H1 (cell line): ENCODE data around the gene ACTN4. TPM values are rescaled to one million over a fixed set of nuclear protein-coding genes. Genes with fewer than 3 reads are reported as not detected.

Experiments
- CTCF ChIA-PET: fragments of 300-600 bp; sonication (Branson Sonifier 250); formaldehyde crosslinking; loops from one replicate; lab custom pipeline; 2021; ENCODE audit not compliant: partially characterized antibody; lab: Charles Lee
- POLR2A ChIA-PET: fragments of 300-600 bp; sonication (Branson Sonifier 250); formaldehyde crosslinking; loops from one replicate; lab custom pipeline; 2021; ENCODE audit warnings: inconsistent platforms; ENCODE audit not compliant: partially characterized antibody; lab: Charles Lee
- DNase-seq, 2 experiments: peaks; one replicate each; pipeline versions ENCODE4 v3.0.0 to v3.0.0-alpha.2; 2010 to 2022; ENCODE audit warnings: low spot score in 2 of 2, low read depth in 1 of 2, mixed read lengths in 1 of 2
- FAIRE-seq: peaks from 2 replicates; lab custom pipeline; 2011; peaks lifted over from hg19 to GRCh38; lab: Jason Lieb, UNC
- H2AFZ ChIP-seq: 2 replicates; pipeline ENCODE4 v1.8.1; 2012; ENCODE audit warnings: low read length, inconsistent platforms
- H2AK5ac ChIP-seq: 2 replicates; pipeline ENCODE4 v1.6.1; 2013; ENCODE audit warnings: low read depth, low read length
- H2BK120ac ChIP-seq: replicated peaks from 2 replicates; pipeline ENCODE3; 2013; ENCODE audit warnings: low read depth, low read length, inconsistent platforms
- H2BK12ac ChIP-seq: 2 replicates; pipeline ENCODE4 v1.6.1; 2013; ENCODE audit warnings: low read depth, low read length
- H2BK15ac ChIP-seq: 2 replicates; pipeline ENCODE4 v1.6.1; 2013; ENCODE audit warnings: low read length
- H2BK20ac ChIP-seq: 2 replicates; pipeline ENCODE4 v1.6.1; 2013; ENCODE audit warnings: low read length
- H2BK5ac ChIP-seq: 2 replicates; pipeline ENCODE4 v1.6.1; 2013; ENCODE audit warnings: low read depth, low read length
- H3K14ac ChIP-seq: 2 replicates; pipeline ENCODE4 v1.6.1; 2013; ENCODE audit warnings: inconsistent platforms; ENCODE audit not compliant: insufficient read length
- H3K18ac ChIP-seq: 2 replicates; pipeline ENCODE4 v1.6.1; 2013; ENCODE audit warnings: low read length; ENCODE audit errors: extremely low read depth
- H3K23ac ChIP-seq: 2 replicates; pipeline ENCODE4 v1.6.1; 2013; ENCODE audit warnings: inconsistent platforms; ENCODE audit not compliant: insufficient read length
- H3K23me2 ChIP-seq: 2 replicates; pipeline ENCODE4 v1.6.1; 2013; ENCODE audit warnings: low read depth, low read length
- H3K27ac ChIP-seq: 2 replicates; pipeline ENCODE4 v1.6.1; 2011; ENCODE audit warnings: low read depth, low read length, inconsistent platforms
- H3K27me3 ChIP-seq, 4 experiments: replicated peaks in 1 of 4; 1 replicate in 1 of 4; 2 replicates in 3 of 4; pipeline versions ENCODE4 v1.6.1 to v1.8.1; 2011 to 2013; ENCODE audit warnings: low read length in 3 of 4, mild to moderate bottlenecking in 3 of 4, inconsistent platforms in 2 of 4, mixed read lengths in 2 of 4, moderate library complexity in 1 of 4; ENCODE audit not compliant: control insufficient read depth in 3 of 4, insufficient read depth in 3 of 4; ENCODE audit errors: extremely low read depth in 1 of 4
- H3K36me3 ChIP-seq, 4 experiments: 2 replicates each; pipeline versions ENCODE4 v1.6.1 to v1.8.1; 2011 to 2013; ENCODE audit warnings: mild to moderate bottlenecking in 4 of 4, low read length in 3 of 4, moderate library complexity in 2 of 4, control low read depth in 1 of 4, inconsistent platforms in 1 of 4; ENCODE audit not compliant: insufficient read depth in 4 of 4, control insufficient read depth in 2 of 4
- H3K4ac ChIP-seq: replicated peaks from 2 replicates; pipeline ENCODE3; 2013; ENCODE audit warnings: low read length, low read depth, mixed read lengths, inconsistent platforms; ENCODE audit not compliant: insufficient read length
- H3K4me1 ChIP-seq, 4 experiments: replicated peaks in 1 of 4; 1 replicate in 1 of 4; 2 replicates in 3 of 4; pipeline versions ENCODE4 v1.6.1 to v1.8.1; 2011 to 2013; ENCODE audit warnings: low read length in 3 of 4, inconsistent platforms in 2 of 4, mixed read lengths in 1 of 4; ENCODE audit not compliant: insufficient read depth in 4 of 4, control insufficient read depth in 3 of 4
- H3K4me2 ChIP-seq, 2 experiments: 2 replicates each; pipeline versions ENCODE4 v1.6.1 to v1.8.1; 2011 to 2013; ENCODE audit warnings: low read depth in 2 of 2, low read length in 2 of 2, control low read depth in 1 of 2, inconsistent platforms in 1 of 2, mild to moderate bottlenecking in 1 of 2; ENCODE audit not compliant: insufficient read depth in 1 of 2
- H3K4me3 ChIP-seq, 4 experiments: fragments of 200-600, 300-600 bp in 1 of 4; sonication (generic), shearing (Covaris generic), sonication (Bioruptor Twin) in 1 of 4; 2 replicates each; pipeline versions ENCODE4 v1.5.1 to v1.8.1; 2011 to 2016; ENCODE audit warnings: low read length in 4 of 4, low read depth in 3 of 4, control low read depth in 2 of 4, inconsistent platforms in 2 of 4, mild to moderate bottlenecking in 2 of 4, mixed read lengths in 1 of 4, moderate library complexity in 1 of 4; ENCODE audit not compliant: insufficient read depth in 2 of 4; ENCODE audit errors: extremely low read depth in 1 of 4
- H3K56ac ChIP-seq: replicated peaks from 2 replicates; pipeline ENCODE3; 2013; ENCODE audit warnings: low read depth, mild to moderate bottlenecking, mixed read lengths, low read length, inconsistent platforms; ENCODE audit not compliant: insufficient read length
- H3K79me1 ChIP-seq: 2 replicates; pipeline ENCODE4 v1.6.1; 2013; ENCODE audit warnings: low read depth, low read length, control low read depth
- H3K79me2 ChIP-seq, 2 experiments: 2 replicates each; pipeline versions ENCODE4 v1.6.1 to v1.8.1; 2012 to 2013; ENCODE audit warnings: low read length in 2 of 2, mild to moderate bottlenecking in 2 of 2, inconsistent platforms in 1 of 2; ENCODE audit not compliant: insufficient read depth in 2 of 2, control insufficient read depth in 1 of 2
- H3K9ac ChIP-seq, 4 experiments: replicated peaks in 1 of 4; 1 replicate in 1 of 4; 2 replicates in 3 of 4; pipeline versions ENCODE4 v1.6.1 to v1.8.1; 2011 to 2013; ENCODE audit warnings: low read depth in 3 of 4, low read length in 3 of 4, control low read depth in 2 of 4, mild to moderate bottlenecking in 2 of 4, moderate library complexity in 2 of 4, inconsistent platforms in 1 of 4; ENCODE audit errors: extremely low read depth in 1 of 4
- H3K9me3 ChIP-seq, 2 experiments: 2 replicates each; pipeline versions ENCODE4 v1.6.1 to v1.8.1; 2012 to 2013; ENCODE audit warnings: mild to moderate bottlenecking in 2 of 2, moderate library complexity in 2 of 2, control low read depth in 1 of 2, inconsistent platforms in 1 of 2, low read depth in 1 of 2, low read length in 1 of 2, mixed read lengths in 1 of 2; ENCODE audit not compliant: insufficient read depth in 2 of 2
- H4K20me1 ChIP-seq, 2 experiments: replicated peaks in 1 of 2; 2 replicates each; pipeline versions ENCODE3 to v1.8.1; 2011 to 2013; ENCODE audit warnings: inconsistent platforms in 2 of 2, low read length in 2 of 2, mild to moderate bottlenecking in 1 of 2; ENCODE audit not compliant: insufficient read depth in 2 of 2, control insufficient read depth in 1 of 2
- H4K5ac ChIP-seq: 2 replicates; pipeline ENCODE4 v1.6.1; 2013; ENCODE audit warnings: low read length, low read depth, mixed read lengths, inconsistent platforms; ENCODE audit not compliant: insufficient read length
- H4K8ac ChIP-seq: 2 replicates; pipeline ENCODE4 v1.8.0; 2013; ENCODE audit warnings: mild to moderate bottlenecking, moderate library complexity, low read length, inconsistent platforms; ENCODE audit not compliant: insufficient read depth; ENCODE audit errors: extremely low read depth
- H4K91ac ChIP-seq: replicated peaks from 2 replicates; pipeline ENCODE3; 2013; ENCODE audit warnings: low read length, mixed read lengths, inconsistent platforms; ENCODE audit not compliant: insufficient read length
- MAFK ChIP-seq: IDR thresholded peaks from 2 replicates; pipeline ENCODE4 v1.6.1; 2012; ENCODE audit warnings: low read depth, mild to moderate bottlenecking, improper control_type of control experiment, low read length
- SIX5 ChIP-seq: IDR thresholded peaks from 2 replicates; pipeline ENCODE4 v1.6.1; 2011; ENCODE audit warnings: mild to moderate bottlenecking, low read depth, low read length
- SP1 ChIP-seq: IDR thresholded peaks from 2 replicates; pipeline ENCODE4 v1.6.1; 2011; ENCODE audit warnings: low read depth, low read length
- WGBS, 2 experiments: shearing (Covaris generic) in 1 of 2; methylation state at CpG; one replicate each; pipeline versions ENCODE4 v1.1.6 to v1.1.7; 2013 to 2015; ENCODE audit warnings: low lambda C conversion rate in 2 of 2, mixed read lengths in 2 of 2, inconsistent platforms in 1 of 2, low coverage in 1 of 2, missing lambda C conversion rate in 1 of 2; ENCODE audit not compliant: insufficient replicate concordance in 2 of 2, insufficient coverage in 1 of 2, insufficient read length in 1 of 2; ENCODE audit errors: extremely low coverage in 1 of 2, missing lambda C conversion rate in 1 of 2; 5-methylcytosine and 5-hydroxymethylcytosine counted together
- polyA plus RNA-seq, 7 experiments: library from polyadenylated mRNA; depleted of rRNA in 3 of 7; stranded (reverse) in 5 of 7; unstranded in 2 of 7; fragments of >200 nt in 5 of 7; fragments of 200-250 nt in 2 of 7; gene quantifications; 1 replicate in 5 of 7; 2 replicates in 1 of 7; 4 replicates in 1 of 7; pipeline versions ENCODE4 v1.2.1 to v1.2.3, GENCODE V29; 2011 to 2013; ENCODE audit warnings: missing spikeins in 2 of 7, mixed read lengths in 2 of 7
- total RNA-seq: library from RNA; stranded (reverse); fragmentation: NEBNext Ultra II Directional; extraction: Animal tissue kit (Norgen Biotek cat#: 25700); gene quantifications from 2 replicates; pipeline ENCODE4 v1.2.1, GENCODE V29; 2021
- TF ChIP-seq, protein P1 (sequence below): IDR thresholded peaks from 2 replicates; pipeline ENCODE4 v1.6.1; 2012; ENCODE audit warnings: inconsistent platforms
- TF ChIP-seq, protein P2 (sequence below), 3 experiments: IDR thresholded peaks; 1 replicate in 2 of 3; 2 replicates in 1 of 3; pipeline versions ENCODE4 v1.5.1 to v1.6.1; 2011; ENCODE audit warnings: low read length in 3 of 3, mild to moderate bottlenecking in 3 of 3, inconsistent platforms in 2 of 3, low read depth in 1 of 3, moderate library complexity in 1 of 3; ENCODE audit not compliant: insufficient read depth in 1 of 3; ENCODE audit errors: control extremely low read depth in 1 of 3
- TF ChIP-seq, protein P3 (sequence below): IDR thresholded peaks from 2 replicates; pipeline ENCODE4 v1.6.1; 2011; ENCODE audit warnings: low read depth, mild to moderate bottlenecking, low read length; ENCODE audit not compliant: insufficient read depth

ACTN4 gene
- total and polyA plus RNA-seq, 2 of the 8 experiments (the other 6 are each of a cell fraction or from before 2014, with no cell fraction given) = 211 to 520 TPM

DNA sequence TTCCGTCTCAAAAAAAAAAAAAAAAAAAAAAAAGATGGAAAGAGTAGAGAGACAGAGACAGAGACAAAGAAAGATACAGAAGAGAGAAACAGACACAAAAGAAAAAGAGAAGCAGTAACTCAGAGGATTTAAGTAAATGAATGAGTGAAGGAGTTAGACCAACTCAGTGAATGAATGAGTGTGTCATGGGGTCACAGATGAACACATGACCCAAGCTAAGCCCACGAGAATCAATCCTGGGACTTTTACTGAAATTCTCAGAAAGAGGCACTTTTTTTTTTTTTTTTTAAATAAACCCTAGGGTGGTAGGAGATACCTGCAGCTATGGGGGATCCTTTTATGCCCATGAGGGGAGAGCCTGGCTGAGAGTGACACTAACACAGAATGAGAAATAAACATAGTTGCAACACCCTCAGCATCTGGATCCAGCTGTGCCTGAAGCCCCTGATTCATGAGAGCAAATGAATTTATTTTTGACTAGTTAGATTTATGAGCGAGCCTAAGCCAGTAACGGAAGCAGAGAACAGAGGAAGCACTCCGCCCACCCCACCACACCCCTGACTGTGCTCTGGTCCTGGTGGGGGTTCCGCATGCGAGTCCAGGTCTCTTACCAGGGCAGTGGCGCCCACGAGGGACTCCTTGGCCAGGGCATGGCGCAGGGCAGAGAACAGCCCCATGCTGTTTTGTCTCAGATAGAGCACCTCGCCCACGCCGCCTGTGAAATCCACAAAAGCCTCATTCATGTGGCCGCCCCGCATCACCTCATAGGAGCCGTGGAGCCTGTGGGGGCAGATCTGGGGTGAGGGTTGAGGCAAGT is 92.2 kb downstream of the ACTN4 start:
- H3K4me1 ChIP-seq = peaks cover 0 to 9% (median 6%) of the 10 kb centered on the region in 4 experiments; a peak in 6 of 7 replicates
- POLR2A ChIA-PET = interaction anchor here (2.4 kb wide), 1 partner anchor 109 kb away, joined by 6 read pairs; no protein-coding TSS in a partner anchor
- no peak overlapping the region; the same call in 1 of the 2 replicates for H4K8ac ChIP-seq
- H3K79me1 ChIP-seq = no peaks in the 10 kb centered on the region
- no peaks in the 10 kb centered on the region for H3K79me2 ChIP-seq
- no peak overlapping the region for H3K23ac ChIP-seq
- no peak overlapping the region for H3K4ac ChIP-seq
- WGBS, 2 experiments = 95% methylated on average over 14 of the region's 16 CpGs; no CpG with 5 or more reads in 1 of the 2 experiments
- H2AK5ac ChIP-seq = no peak overlapping the region
- peaks cover 10% of the 10 kb centered on the region; the same call in 1 of the 2 replicates for H3K23me2 ChIP-seq
- peaks cover 4 to 16% (median 13%) of the 10 kb centered on the region in 4 experiments for H3K27me3 ChIP-seq
- H2BK20ac ChIP-seq = no peak overlapping the region
- no peak overlapping the region for H2BK120ac ChIP-seq
- no peak overlapping the region for H2BK12ac ChIP-seq
- H4K91ac ChIP-seq = no peak overlapping the region
- H3K4me2 ChIP-seq = no peak overlapping the region
- no peak overlapping the region for H2BK5ac ChIP-seq
- FAIRE-seq = no peak
- H3K4me3 ChIP-seq = no peak overlapping the region
- no peak for DNase-seq
- no peak overlapping the region for H3K56ac ChIP-seq
- H3K36me3 ChIP-seq = no peaks in the 10 kb centered on the region
- no peak overlapping the region for H4K5ac ChIP-seq
- H3K18ac ChIP-seq = no peak overlapping the region
- peaks cover 0 to 3% of the 10 kb centered on the region in 2 experiments; a peak in 1 of 4 replicates for H3K9me3 ChIP-seq
- H3K14ac ChIP-seq = no peak overlapping the region
- no peak overlapping the region for H2BK15ac ChIP-seq
- no peak overlapping the region for H3K27ac ChIP-seq
- H3K9ac ChIP-seq = no peak overlapping the region
- CTCF ChIA-PET = interaction anchor here (0.7 to 3.4 kb wide), 3 partner anchors 30 to 578 kb away, joined by 3 to 14 read pairs (median 4); no protein-coding TSS in a partner anchor
- no peak overlapping the region for H2AFZ ChIP-seq
- H4K20me1 ChIP-seq = peaks cover 0 to 3% of the 10 kb centered on the region in 2 experiments
- TF ChIP-seq MAFK = no peak
- TF ChIP-seq SP1 = no peak
- TF ChIP-seq, protein P1, sequence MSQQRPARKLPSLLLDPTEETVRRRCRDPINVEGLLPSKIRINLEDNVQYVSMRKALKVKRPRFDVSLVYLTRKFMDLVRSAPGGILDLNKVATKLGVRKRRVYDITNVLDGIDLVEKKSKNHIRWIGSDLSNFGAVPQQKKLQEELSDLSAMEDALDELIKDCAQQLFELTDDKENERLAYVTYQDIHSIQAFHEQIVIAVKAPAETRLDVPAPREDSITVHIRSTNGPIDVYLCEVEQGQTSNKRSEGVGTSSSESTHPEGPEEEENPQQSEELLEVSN = no peak
- no peak for TF ChIP-seq SIX5
- TF ChIP-seq, protein P2, sequence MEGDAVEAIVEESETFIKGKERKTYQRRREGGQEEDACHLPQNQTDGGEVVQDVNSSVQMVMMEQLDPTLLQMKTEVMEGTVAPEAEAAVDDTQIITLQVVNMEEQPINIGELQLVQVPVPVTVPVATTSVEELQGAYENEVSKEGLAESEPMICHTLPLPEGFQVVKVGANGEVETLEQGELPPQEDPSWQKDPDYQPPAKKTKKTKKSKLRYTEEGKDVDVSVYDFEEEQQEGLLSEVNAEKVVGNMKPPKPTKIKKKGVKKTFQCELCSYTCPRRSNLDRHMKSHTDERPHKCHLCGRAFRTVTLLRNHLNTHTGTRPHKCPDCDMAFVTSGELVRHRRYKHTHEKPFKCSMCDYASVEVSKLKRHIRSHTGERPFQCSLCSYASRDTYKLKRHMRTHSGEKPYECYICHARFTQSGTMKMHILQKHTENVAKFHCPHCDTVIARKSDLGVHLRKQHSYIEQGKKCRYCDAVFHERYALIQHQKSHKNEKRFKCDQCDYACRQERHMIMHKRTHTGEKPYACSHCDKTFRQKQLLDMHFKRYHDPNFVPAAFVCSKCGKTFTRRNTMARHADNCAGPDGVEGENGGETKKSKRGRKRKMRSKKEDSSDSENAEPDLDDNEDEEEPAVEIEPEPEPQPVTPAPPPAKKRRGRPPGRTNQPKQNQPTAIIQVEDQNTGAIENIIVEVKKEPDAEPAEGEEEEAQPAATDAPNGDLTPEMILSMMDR (IDR thresholded peaks at IDR 0.05; ENCODE audit: control extremely low read depth in 1 of 3, insufficient read depth in 1 of 3, low read depth in 1 of 3, low read length in 3 of 3) = no peak
- TF ChIP-seq, protein P3, sequence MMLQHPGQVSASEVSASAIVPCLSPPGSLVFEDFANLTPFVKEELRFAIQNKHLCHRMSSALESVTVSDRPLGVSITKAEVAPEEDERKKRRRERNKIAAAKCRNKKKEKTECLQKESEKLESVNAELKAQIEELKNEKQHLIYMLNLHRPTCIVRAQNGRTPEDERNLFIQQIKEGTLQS = no peak
